ENCODE results near the gene HGFAC.

- TF ChIP-seq POLR2AphosphoS5 (IDR thresholded peaks at IDR 0.05) (no peak), CTCF (IDR thresholded peaks at IDR 0.05) (no peak)
These were observed 40.9 kb downstream of the HGFAC start for GRCh38 chr4:3482707-3483106.

Measured in suprapubic skin (tissue), 3 donors.